HepG2 (cell line): Measurements from ENCODE around the gene FAM124B. TPM values are rescaled to one million over a fixed set of nuclear protein-coding genes. Genes with fewer than 3 reads are reported as not detected.

Experiments
- AKAP8 ChIP-seq: sonication (generic); formaldehyde crosslinking; IDR thresholded peaks from 2 replicates; pipeline ENCODE4 v1.5.1; 2020; ENCODE audit warnings: mild to moderate bottlenecking, missing genetic modification reagents
- ARID2 ChIP-seq: sonication (generic); formaldehyde crosslinking; IDR thresholded peaks from 2 replicates; pipeline ENCODE4 v1.8.1; 2022; ENCODE audit warnings: mild to moderate bottlenecking, missing genetic modification reagents, borderline replicate concordance
- BRD4 ChIP-seq: sonication (generic); formaldehyde crosslinking; IDR thresholded peaks from 2 replicates; pipeline ENCODE4 v1.4.0; 2020; ENCODE audit warnings: missing genetic modification reagents
- CBX1 ChIP-seq: IDR thresholded peaks from one replicate; pipeline ENCODE4 v1.6.1; 2016; ENCODE audit warnings: antibody characterized with exemption, low read depth
- MBD4 ChIP-seq: IDR thresholded peaks from 2 replicates; pipeline ENCODE4 v1.6.1; 2012; ENCODE audit warnings: low read length, inconsistent platforms, borderline replicate concordance
- NR2C2 ChIP-seq: sonication (generic); formaldehyde crosslinking; IDR thresholded peaks from 2 replicates; pipeline ENCODE4 v1.4.0; 2020; ENCODE audit warnings: missing genetic modification reagents, mild to moderate bottlenecking, moderate library complexity, borderline replicate concordance
- PAX8 ChIP-seq: sonication (generic); formaldehyde crosslinking; IDR thresholded peaks from 2 replicates; pipeline ENCODE4 v1.8.0; 2022; ENCODE audit warnings: mild to moderate bottlenecking, missing genetic modification reagents, borderline replicate concordance
- PRMT3 ChIP-seq: sonication (generic); formaldehyde crosslinking; IDR thresholded peaks from 2 replicates; pipeline ENCODE4 v1.8.1; 2022; ENCODE audit warnings: low read depth, mild to moderate bottlenecking, moderate library complexity, missing genetic modification reagents, borderline replicate concordance
- ZMYM4 ChIP-seq: sonication (generic); formaldehyde crosslinking; IDR thresholded peaks from 2 replicates; pipeline ENCODE4 v1.8.1; 2023; ENCODE audit warnings: mild to moderate bottlenecking, missing genetic modification reagents
- ZNF124 ChIP-seq: sonication (generic); formaldehyde crosslinking; IDR thresholded peaks from 2 replicates; pipeline ENCODE4 v1.4.0; 2020; ENCODE audit warnings: missing genetic modification reagents
- ZNF205 ChIP-seq: IDR thresholded peaks from 2 replicates; pipeline ENCODE4 v1.6.1; 2018; ENCODE audit warnings: missing biosample characterization, missing genetic modification reagents
- ZNF292 ChIP-seq: sonication (generic); formaldehyde crosslinking; IDR thresholded peaks from 2 replicates; pipeline ENCODE4 v1.8.1; 2022; ENCODE audit warnings: mild to moderate bottlenecking, low read depth, missing genetic modification reagents, borderline replicate concordance
- polyA plus RNA-seq, 8 experiments: library from polyadenylated mRNA; depleted of rRNA in 3 of 8; stranded (reverse) in 7 of 8; unstranded in 1 of 8; fragments of >200 nt; fragmentation: Illumina TruSeq in 4 of 8; extraction: Trizol in 4 of 8; gene quantifications; 2 replicates each; pipeline versions ENCODE4 v1.2.1 to v1.2.3, GENCODE V29; 2011 to 2016; ENCODE audit warnings: low read depth in 4 of 8, missing spikeins in 1 of 8, mixed read lengths in 1 of 8; ENCODE audit not compliant: insufficient read depth in 1 of 8
- total RNA-seq, 5 experiments: library from RNA; depleted of rRNA; stranded (reverse); fragments of >200 nt; fragmentation: Illumina TruSeq; extraction: Trizol; gene quantifications; 2 replicates each; pipeline ENCODE4 v1.2.3, GENCODE V29; 2016; ENCODE audit warnings: low read depth in 1 of 5
- TF ChIP-seq, protein P1 (sequence below): sonication (generic); formaldehyde crosslinking; IDR thresholded peaks from 2 replicates; pipeline ENCODE4 v1.4.0; 2020; ENCODE audit warnings: missing genetic modification reagents, borderline replicate concordance
- TF ChIP-seq, protein P2 (sequence below): sonication (generic); formaldehyde crosslinking; IDR thresholded peaks from 2 replicates; pipeline ENCODE4 v1.9.0; 2021; ENCODE audit warnings: missing genetic modification reagents, mild to moderate bottlenecking, borderline replicate concordance
- TF ChIP-seq, protein P3 (sequence below): sonication (generic); formaldehyde crosslinking; IDR thresholded peaks from 2 replicates; pipeline ENCODE4 v1.5.1; 2020; ENCODE audit warnings: missing genetic modification reagents, mild to moderate bottlenecking, borderline replicate concordance
- TF ChIP-seq, protein P4 (sequence below): sonication (generic); formaldehyde crosslinking; IDR thresholded peaks from 2 replicates; pipeline ENCODE4 v1.5.0; 2020; ENCODE audit warnings: missing genetic modification reagents
- TF ChIP-seq, protein P5 (sequence below): IDR thresholded peaks from 2 replicates; pipeline ENCODE4 v1.6.1; 2012; ENCODE audit warnings: low read depth, low read length, improper control_type of control experiment
- TF ChIP-seq, protein P6 (sequence below), 2 experiments: sonication (generic) in 1 of 2; formaldehyde crosslinking in 1 of 2; IDR thresholded peaks; 2 replicates each; pipeline versions ENCODE4 v1.4.0 to v1.6.1; 2018 to 2020; ENCODE audit warnings: missing genetic modification reagents in 2 of 2, borderline replicate concordance in 1 of 2, low read depth in 1 of 2, mild to moderate bottlenecking in 1 of 2, missing biosample characterization in 1 of 2

FAM124B gene
- total and polyA plus RNA-seq, 2 of the 13 experiments (the other 11 are each of a cell fraction or from before 2014, with no cell fraction given) = not detected

DNA sequence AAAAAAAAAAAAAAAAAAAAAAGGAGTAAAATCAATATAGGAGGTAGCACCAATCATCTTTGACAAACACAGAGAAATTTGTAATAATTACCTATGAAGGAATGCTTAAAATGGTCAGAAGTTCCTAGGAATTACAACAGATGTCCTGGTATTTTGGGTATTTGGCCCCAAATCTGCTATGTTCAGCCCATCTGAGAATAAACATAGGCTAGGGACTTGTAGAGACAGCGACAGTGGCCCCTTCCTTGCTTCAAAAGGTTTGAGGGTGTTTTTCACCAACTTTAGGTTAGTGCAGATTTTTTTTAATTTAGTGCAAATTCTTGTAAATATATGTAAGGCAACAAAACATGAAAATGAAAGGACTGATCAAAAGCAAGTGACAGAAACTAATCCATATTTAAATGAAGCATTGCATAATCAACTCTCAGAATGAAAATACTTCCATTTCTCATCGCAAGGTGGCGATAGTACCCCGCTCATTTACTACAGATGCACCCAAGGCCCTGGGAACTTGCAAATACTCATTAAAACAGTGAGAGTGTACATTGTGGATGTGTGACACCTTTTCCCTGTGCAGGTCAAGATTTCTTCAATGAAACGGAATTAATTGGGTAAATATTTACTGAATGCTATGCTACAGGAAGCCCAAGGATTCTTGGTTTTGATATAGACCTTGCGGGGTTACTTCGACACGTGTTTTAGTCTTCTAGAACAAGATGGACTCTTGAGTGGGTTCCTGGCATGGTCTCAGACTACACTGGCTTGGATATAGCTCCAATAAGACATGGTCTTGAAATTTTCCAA lies 44.6 kb downstream of the FAM124B start (continued):
- TF ChIP-seq, protein P1, sequence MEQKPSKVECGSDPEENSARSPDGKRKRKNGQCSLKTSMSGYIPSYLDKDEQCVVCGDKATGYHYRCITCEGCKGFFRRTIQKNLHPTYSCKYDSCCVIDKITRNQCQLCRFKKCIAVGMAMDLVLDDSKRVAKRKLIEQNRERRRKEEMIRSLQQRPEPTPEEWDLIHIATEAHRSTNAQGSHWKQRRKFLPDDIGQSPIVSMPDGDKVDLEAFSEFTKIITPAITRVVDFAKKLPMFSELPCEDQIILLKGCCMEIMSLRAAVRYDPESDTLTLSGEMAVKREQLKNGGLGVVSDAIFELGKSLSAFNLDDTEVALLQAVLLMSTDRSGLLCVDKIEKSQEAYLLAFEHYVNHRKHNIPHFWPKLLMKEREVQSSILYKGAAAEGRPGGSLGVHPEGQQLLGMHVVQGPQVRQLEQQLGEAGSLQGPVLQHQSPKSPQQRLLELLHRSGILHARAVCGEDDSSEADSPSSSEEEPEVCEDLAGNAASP (CRISPR knock-in tag) = no peak
- TF ChIP-seq, protein P2, sequence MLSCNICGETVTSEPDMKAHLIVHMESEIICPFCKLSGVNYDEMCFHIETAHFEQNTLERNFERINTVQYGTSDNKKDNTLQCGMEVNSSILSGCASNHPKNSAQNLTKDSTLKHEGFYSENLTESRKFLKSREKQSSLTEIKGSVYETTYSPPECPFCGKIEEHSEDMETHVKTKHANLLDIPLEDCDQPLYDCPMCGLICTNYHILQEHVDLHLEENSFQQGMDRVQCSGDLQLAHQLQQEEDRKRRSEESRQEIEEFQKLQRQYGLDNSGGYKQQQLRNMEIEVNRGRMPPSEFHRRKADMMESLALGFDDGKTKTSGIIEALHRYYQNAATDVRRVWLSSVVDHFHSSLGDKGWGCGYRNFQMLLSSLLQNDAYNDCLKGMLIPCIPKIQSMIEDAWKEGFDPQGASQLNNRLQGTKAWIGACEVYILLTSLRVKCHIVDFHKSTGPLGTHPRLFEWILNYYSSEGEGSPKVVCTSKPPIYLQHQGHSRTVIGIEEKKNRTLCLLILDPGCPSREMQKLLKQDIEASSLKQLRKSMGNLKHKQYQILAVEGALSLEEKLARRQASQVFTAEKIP (CRISPR knock-in tag) = no peak
- TF ChIP-seq PRMT3 (CRISPR knock-in tag) = no peak
- TF ChIP-seq ZNF124 (CRISPR knock-in tag) = no peak
- TF ChIP-seq AKAP8 = no peak
- TF ChIP-seq ZNF205 (CRISPR knock-in tag) = no peak
- TF ChIP-seq ARID2 = 0 out of 2 replicates have a peak, but pooled peaks have one; percentile 30
- TF ChIP-seq, protein P3, sequence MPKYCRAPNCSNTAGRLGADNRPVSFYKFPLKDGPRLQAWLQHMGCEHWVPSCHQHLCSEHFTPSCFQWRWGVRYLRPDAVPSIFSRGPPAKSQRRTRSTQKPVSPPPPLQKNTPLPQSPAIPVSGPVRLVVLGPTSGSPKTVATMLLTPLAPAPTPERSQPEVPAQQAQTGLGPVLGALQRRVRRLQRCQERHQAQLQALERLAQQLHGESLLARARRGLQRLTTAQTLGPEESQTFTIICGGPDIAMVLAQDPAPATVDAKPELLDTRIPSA (CRISPR knock-in tag) = no peak
- no peak for TF ChIP-seq BRD4 (CRISPR knock-in tag)
- TF ChIP-seq CBX1 = no peak
- TF ChIP-seq NR2C2 (CRISPR knock-in tag) = peak; percentile 31; the same call in 1 of the 2 replicates
- TF ChIP-seq, protein P4, sequence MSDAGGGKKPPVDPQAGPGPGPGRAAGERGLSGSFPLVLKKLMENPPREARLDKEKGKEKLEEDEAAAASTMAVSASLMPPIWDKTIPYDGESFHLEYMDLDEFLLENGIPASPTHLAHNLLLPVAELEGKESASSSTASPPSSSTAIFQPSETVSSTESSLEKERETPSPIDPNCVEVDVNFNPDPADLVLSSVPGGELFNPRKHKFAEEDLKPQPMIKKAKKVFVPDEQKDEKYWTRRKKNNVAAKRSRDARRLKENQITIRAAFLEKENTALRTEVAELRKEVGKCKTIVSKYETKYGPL (CRISPR knock-in tag) = peak; percentile 94
- 0 out of 2 replicates have a peak, but pooled peaks have one; percentile 17 for TF ChIP-seq ZMYM4 (CRISPR knock-in tag)
- TF ChIP-seq, protein P5, sequence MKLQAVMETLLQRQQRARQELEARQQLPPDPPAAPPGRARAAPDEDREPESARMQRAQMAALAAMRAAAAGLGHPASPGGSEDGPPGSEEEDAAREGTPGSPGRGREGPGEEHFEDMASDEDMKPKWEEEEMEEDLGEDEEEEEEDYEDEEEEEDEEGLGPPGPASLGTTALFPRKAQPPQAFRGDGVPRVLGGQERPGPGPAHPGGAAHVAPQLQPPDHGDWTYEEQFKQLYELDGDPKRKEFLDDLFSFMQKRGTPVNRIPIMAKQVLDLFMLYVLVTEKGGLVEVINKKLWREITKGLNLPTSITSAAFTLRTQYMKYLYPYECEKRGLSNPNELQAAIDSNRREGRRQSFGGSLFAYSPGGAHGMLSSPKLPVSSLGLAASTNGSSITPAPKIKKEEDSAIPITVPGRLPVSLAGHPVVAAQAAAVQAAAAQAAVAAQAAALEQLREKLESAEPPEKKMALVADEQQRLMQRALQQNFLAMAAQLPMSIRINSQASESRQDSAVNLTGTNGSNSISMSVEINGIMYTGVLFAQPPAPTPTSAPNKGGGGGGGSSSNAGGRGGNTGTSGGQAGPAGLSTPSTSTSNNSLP = peak; percentile 74
- TF ChIP-seq PAX8 (CRISPR knock-in tag) = 0 out of 2 replicates have a peak, but pooled peaks have one; percentile 41
- TF ChIP-seq MBD4 = no peak
- no peak for TF ChIP-seq ZNF292 (CRISPR knock-in tag)
- TF ChIP-seq, protein P6, sequence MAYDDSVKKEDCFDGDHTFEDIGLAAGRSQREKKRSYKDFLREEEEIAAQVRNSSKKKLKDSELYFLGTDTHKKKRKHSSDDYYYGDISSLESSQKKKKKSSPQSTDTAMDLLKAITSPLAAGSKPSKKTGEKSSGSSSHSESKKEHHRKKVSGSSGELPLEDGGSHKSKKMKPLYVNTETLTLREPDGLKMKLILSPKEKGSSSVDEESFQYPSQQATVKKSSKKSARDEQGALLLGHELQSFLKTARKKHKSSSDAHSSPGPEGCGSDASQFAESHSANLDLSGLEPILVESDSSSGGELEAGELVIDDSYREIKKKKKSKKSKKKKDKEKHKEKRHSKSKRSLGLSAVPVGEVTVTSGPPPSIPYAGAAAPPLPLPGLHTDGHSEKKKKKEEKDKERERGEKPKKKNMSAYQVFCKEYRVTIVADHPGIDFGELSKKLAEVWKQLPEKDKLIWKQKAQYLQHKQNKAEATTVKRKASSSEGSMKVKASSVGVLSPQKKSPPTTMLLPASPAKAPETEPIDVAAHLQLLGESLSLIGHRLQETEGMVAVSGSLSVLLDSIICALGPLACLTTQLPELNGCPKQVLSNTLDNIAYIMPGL (CRISPR knock-in tag; IDR thresholded peaks at IDR 0.05; ENCODE audit: borderline replicate concordance in 1 of 2, low read depth in 1 of 2) = peak; percentile 41 to 47; a peak in 2 of 4 replicates
